DOHH2 (cell line): ENCODE data around the gene TSHZ2.
"Not testable (repeated sequence)": the region's sequence is repeated elsewhere in the genome, so short reads cannot be mapped to it uniquely, and the experiment has no call there.

Experiments
- H3F3A ChIP-seq: fragments of 200-600 bp; sonication (generic), shearing (Covaris generic); 2 replicates; pipeline ENCODE4 v1.6.0; 2016; ENCODE audit warnings: antibody characterized with exemption, mild to moderate bottlenecking; ENCODE audit not compliant: control insufficient read depth, insufficient read depth
- H3K27ac ChIP-seq: fragments of 200-600 bp; sonication (generic); 2 replicates; pipeline ENCODE4 v1.5.1; 2014; ENCODE audit warnings: low read depth, mild to moderate bottlenecking, low read length, moderate library complexity
- H3K27me3 ChIP-seq: fragments of 200-600 bp; sonication (generic); 2 replicates; pipeline ENCODE4 v1.6.1; 2014; ENCODE audit warnings: mild to moderate bottlenecking, low read length, mixed read lengths; ENCODE audit not compliant: control insufficient read depth
- H3K36me3 ChIP-seq: fragments of 200-600 bp; sonication (generic); 2 replicates; pipeline ENCODE4 v1.6.1; 2014; ENCODE audit warnings: mild to moderate bottlenecking, low read length, moderate library complexity, mixed read lengths; ENCODE audit not compliant: control insufficient read depth
- H3K4me1 ChIP-seq: fragments of 200-600 bp; sonication (generic); 2 replicates; pipeline ENCODE4 v1.6.1; 2014; ENCODE audit warnings: mild to moderate bottlenecking, low read length, mixed read lengths; ENCODE audit not compliant: control insufficient read depth
- H3K4me2 ChIP-seq: fragments of 200-600 bp; sonication (generic); 2 replicates; pipeline ENCODE4 v1.6.0; 2014; ENCODE audit warnings: mild to moderate bottlenecking, low read length, moderate library complexity
- H3K4me3 ChIP-seq: fragments of 200-600 bp; sonication (generic); 2 replicates; pipeline ENCODE4 v1.5.1; 2014; ENCODE audit warnings: mild to moderate bottlenecking, low read length, mixed read lengths
- H3K79me2 ChIP-seq: fragments of 200-600 bp; sonication (generic); 2 replicates; pipeline ENCODE4 v1.6.1; 2014; ENCODE audit warnings: mild to moderate bottlenecking, low read length, mixed read lengths; ENCODE audit not compliant: control insufficient read depth
- H3K9me2 ChIP-seq: fragments of 200-600 bp; sonication (generic); replicated peaks from 2 replicates; pipeline ENCODE4 v1.6.1; 2014; ENCODE audit warnings: mild to moderate bottlenecking, low read length, mixed read lengths; ENCODE audit not compliant: control insufficient read depth
- H3K9me3 ChIP-seq: fragments of 200-600 bp; sonication (generic); 2 replicates; pipeline ENCODE4 v1.6.1; 2014; ENCODE audit warnings: antibody characterized with exemption, low read length, mixed read lengths; ENCODE audit not compliant: control insufficient read depth, insufficient read depth
- H4K20me1 ChIP-seq: fragments of 200-600 bp; sonication (generic); 2 replicates; pipeline ENCODE4 v1.6.0; 2014; ENCODE audit warnings: low read depth, mild to moderate bottlenecking, antibody characterized with exemption, low read length, moderate library complexity; ENCODE audit not compliant: control insufficient read depth, insufficient read depth
- CTCF ChIP-seq: fragments of 200-600 bp; sonication (generic); IDR thresholded peaks from one replicate; pipeline ENCODE4 v1.5.1; 2014; ENCODE audit warnings: antibody characterized with exemption, mild to moderate bottlenecking, low read depth, low read length; ENCODE audit not compliant: poor library complexity, severe bottlenecking
- EZH2phosphoT487 ChIP-seq: fragments of 200-600 bp; sonication (generic); IDR thresholded peaks from 2 replicates; pipeline ENCODE4 v1.6.1; 2017; ENCODE audit warnings: borderline replicate concordance, mild to moderate bottlenecking, antibody characterized with exemption, low read length, moderate library complexity, mixed read lengths

TSHZ2 gene

GRCh38 chr20:53533500-53533899 lies 561.3 kb downstream of the TSHZ2 start:
- H3K4me3 ChIP-seq = peak overlapping the region; percentile 58; the same call in 1 of the 2 replicates
- no peak for TF ChIP-seq EZH2phosphoT487
- no peak for TF ChIP-seq CTCF
- no peaks in the 10 kb centered on the region for H3K79me2 ChIP-seq
- no peaks in the 10 kb centered on the region for H3K9me3 ChIP-seq
- H3K36me3 ChIP-seq = no peaks in the 10 kb centered on the region
- H3K27ac ChIP-seq = peak overlapping the region; percentile 56
- no peaks in the 10 kb centered on the region for H3F3A ChIP-seq
- H3K4me1 ChIP-seq = peaks cover 21% of the 10 kb centered on the region
- no peaks in the 10 kb centered on the region for H3K27me3 ChIP-seq
- peak overlapping the region; percentile 78 for H3K4me2 ChIP-seq
- no peaks in the 10 kb centered on the region for H3K9me2 ChIP-seq
- H4K20me1 ChIP-seq = no peaks in the 10 kb centered on the region

GRCh38 chr20:53534037-53534436 lies 561.9 kb downstream of the TSHZ2 start:
- Histone ChIP-seq H3K4me3 (no peak overlapping the region), H3K27me3 (no peaks in the 10 kb centered on the region), H3K79me2 (no peaks in the 10 kb centered on the region), H3K27ac (no peak overlapping the region), H3K4me1 (peaks cover 21% of the 10 kb centered on the region), H3F3A (no peaks in the 10 kb centered on the region), H3K4me2 (no peak overlapping the region), H3K9me2 (no peaks in the 10 kb centered on the region), H4K20me1 (no peaks in the 10 kb centered on the region), H3K9me3 (no peaks in the 10 kb centered on the region), H3K36me3 (no peaks in the 10 kb centered on the region)
- no peak for TF ChIP-seq CTCF

- Histone ChIP-seq H3K4me1 (peaks cover 21% of the 10 kb centered on the region), H4K20me1 (no peaks in the 10 kb centered on the region), H3K9me3 (no peaks in the 10 kb centered on the region), H3F3A (no peaks in the 10 kb centered on the region), H3K27me3 (no peaks in the 10 kb centered on the region), H3K27ac (no peak overlapping the region), H3K79me2 (no peaks in the 10 kb centered on the region), H3K4me2 (no peak overlapping the region), H3K36me3 (no peaks in the 10 kb centered on the region), H3K9me2 (no peaks in the 10 kb centered on the region), H3K4me3 (no peak overlapping the region)
- TF ChIP-seq EZH2phosphoT487 = no peak
- no peak for TF ChIP-seq CTCF
Measured at GRCh38 chr20:53535878-53536277, 563.7 kb downstream of the TSHZ2 start.

- not testable (repeated sequence) for H4K20me1 ChIP-seq, H3K27me3 ChIP-seq, H3K4me3 ChIP-seq, H3K9me3 ChIP-seq, H3F3A ChIP-seq, H3K4me2 ChIP-seq, H3K27ac ChIP-seq, H3K9me2 ChIP-seq, H3K36me3 ChIP-seq, H3K79me2 ChIP-seq
- peaks cover 21% of the 10 kb centered on the region for H3K4me1 ChIP-seq
Measured at GRCh38 chr20:53536382-53536781, 564.2 kb downstream of the TSHZ2 start.
